Ishikawa (cell line): ENCODE measurements around the gene C1orf105.

Source experiments
- CEBPB ChIP-seq: IDR thresholded peaks from 2 replicates; pipeline ENCODE4 v1.6.1; 2012
- CREB1 ChIP-seq: IDR thresholded peaks from 2 replicates; pipeline ENCODE4 v1.6.1; 2012; ENCODE audit warnings: low read depth
- EGR1 ChIP-seq: IDR thresholded peaks from 2 replicates; pipeline ENCODE4 v1.6.1; 2012
- EP300 ChIP-seq: IDR thresholded peaks from 2 replicates; pipeline ENCODE4 v1.6.1; 2012; ENCODE audit warnings: borderline replicate concordance
- FOXM1 ChIP-seq: IDR thresholded peaks from 2 replicates; pipeline ENCODE4 v1.6.1; 2012; ENCODE audit warnings: low read depth, borderline replicate concordance
- NFIC ChIP-seq: IDR thresholded peaks from 2 replicates; pipeline ENCODE4 v1.6.1; 2012
- RAD21 ChIP-seq: IDR thresholded peaks from 2 replicates; pipeline ENCODE4 v1.6.1; 2012; ENCODE audit warnings: low read depth
- TAF1 ChIP-seq: IDR thresholded peaks from 2 replicates; pipeline ENCODE4 v1.6.1; 2012; ENCODE audit warnings: low read depth, mild to moderate bottlenecking
- TCF12 ChIP-seq: IDR thresholded peaks from 2 replicates; pipeline ENCODE4 v1.6.1; 2012; ENCODE audit warnings: low read depth
- TEAD4 ChIP-seq: IDR thresholded peaks from 2 replicates; pipeline ENCODE4 v1.6.1; 2012
- YY1 ChIP-seq: IDR thresholded peaks from 2 replicates; pipeline ENCODE4 v1.6.1; 2012; ENCODE audit warnings: low read depth
- ZBTB7A ChIP-seq: IDR thresholded peaks from 2 replicates; pipeline ENCODE4 v1.6.1; 2012; ENCODE audit warnings: low read depth
- TF ChIP-seq, protein P1 (sequence below): IDR thresholded peaks from 2 replicates; pipeline ENCODE4 v1.6.1; 2012; ENCODE audit warnings: low read depth, mild to moderate bottlenecking
- TF ChIP-seq, protein P2 (sequence below): IDR thresholded peaks from 2 replicates; pipeline ENCODE4 v1.6.1; 2012
- TF ChIP-seq, protein P3 (sequence below): IDR thresholded peaks from 2 replicates; pipeline ENCODE4 v1.6.1; 2012

Gene C1orf105

DNA sequence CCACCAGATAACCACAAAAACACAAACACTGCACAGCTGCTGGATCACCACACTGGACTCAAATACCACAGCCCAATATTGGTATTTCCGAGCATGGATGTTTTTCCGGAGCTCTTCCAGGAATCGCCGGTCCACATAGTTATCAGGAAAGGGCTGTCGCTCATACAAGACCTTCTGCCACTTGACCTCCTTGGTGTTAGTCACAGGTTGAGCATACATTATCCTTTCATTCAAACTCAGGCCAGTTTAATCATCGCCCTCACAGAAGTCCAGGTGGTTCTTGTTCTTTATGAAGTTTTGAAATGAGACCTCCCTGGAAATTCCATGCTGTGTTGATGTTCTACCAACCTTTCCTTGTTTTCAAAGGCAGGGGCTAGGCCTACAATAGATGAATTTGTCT is 21.9 kb downstream of the C1orf105 start:
- TF ChIP-seq ZBTB7A (no peak), TAF1 (no peak), EGR1 (no peak)
- TF ChIP-seq, protein P1, sequence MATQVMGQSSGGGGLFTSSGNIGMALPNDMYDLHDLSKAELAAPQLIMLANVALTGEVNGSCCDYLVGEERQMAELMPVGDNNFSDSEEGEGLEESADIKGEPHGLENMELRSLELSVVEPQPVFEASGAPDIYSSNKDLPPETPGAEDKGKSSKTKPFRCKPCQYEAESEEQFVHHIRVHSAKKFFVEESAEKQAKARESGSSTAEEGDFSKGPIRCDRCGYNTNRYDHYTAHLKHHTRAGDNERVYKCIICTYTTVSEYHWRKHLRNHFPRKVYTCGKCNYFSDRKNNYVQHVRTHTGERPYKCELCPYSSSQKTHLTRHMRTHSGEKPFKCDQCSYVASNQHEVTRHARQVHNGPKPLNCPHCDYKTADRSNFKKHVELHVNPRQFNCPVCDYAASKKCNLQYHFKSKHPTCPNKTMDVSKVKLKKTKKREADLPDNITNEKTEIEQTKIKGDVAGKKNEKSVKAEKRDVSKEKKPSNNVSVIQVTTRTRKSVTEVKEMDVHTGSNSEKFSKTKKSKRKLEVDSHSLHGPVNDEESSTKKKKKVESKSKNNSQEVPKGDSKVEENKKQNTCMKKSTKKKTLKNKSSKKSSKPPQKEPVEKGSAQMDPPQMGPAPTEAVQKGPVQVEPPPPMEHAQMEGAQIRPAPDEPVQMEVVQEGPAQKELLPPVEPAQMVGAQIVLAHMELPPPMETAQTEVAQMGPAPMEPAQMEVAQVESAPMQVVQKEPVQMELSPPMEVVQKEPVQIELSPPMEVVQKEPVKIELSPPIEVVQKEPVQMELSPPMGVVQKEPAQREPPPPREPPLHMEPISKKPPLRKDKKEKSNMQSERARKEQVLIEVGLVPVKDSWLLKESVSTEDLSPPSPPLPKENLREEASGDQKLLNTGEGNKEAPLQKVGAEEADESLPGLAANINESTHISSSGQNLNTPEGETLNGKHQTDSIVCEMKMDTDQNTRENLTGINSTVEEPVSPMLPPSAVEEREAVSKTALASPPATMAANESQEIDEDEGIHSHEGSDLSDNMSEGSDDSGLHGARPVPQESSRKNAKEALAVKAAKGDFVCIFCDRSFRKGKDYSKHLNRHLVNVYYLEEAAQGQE: no peak

DNA sequence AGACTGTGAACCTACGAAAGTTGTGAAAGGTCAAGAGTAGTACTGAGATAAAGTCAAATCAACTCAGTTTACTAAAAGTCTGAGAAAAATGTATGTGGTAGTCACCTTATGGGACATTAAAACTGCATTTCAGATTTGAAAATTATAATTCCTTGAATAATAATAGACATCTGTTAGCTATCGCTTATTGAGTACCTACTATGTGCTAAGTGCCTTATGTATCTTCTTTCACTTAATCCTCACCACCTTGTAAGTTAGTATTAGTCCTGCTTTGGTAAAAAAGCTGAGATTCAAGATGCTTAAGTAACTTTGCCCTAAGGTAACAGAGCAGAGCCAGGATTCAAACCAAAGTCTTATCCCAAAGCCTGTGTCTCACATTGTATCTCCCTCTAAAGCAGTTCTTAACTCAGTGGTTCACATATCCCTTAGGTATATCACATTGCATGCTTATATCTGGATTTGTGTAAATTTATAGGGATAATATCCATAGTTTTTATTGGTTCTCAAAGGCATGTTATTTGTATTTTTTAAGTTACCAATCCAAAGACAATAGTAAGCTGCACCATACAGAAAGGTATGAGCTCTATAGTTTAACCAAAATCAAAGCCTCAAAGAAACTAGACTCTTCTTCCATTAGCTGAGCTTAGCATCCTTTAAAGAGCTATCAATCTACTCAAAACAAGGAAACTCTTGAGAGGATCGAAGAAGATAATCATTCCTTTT is 22.5 kb downstream of the C1orf105 start:
- TF ChIP-seq TEAD4 (no peak), NFIC (no peak), EP300 (no peak), TCF12 (no peak), ZBTB7A (no peak), CEBPB (no peak), FOXM1 (no peak), TAF1 (no peak), CREB1 (no peak)
- TF ChIP-seq, protein P2, sequence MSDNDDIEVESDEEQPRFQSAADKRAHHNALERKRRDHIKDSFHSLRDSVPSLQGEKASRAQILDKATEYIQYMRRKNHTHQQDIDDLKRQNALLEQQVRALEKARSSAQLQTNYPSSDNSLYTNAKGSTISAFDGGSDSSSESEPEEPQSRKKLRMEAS: no peak

DNA sequence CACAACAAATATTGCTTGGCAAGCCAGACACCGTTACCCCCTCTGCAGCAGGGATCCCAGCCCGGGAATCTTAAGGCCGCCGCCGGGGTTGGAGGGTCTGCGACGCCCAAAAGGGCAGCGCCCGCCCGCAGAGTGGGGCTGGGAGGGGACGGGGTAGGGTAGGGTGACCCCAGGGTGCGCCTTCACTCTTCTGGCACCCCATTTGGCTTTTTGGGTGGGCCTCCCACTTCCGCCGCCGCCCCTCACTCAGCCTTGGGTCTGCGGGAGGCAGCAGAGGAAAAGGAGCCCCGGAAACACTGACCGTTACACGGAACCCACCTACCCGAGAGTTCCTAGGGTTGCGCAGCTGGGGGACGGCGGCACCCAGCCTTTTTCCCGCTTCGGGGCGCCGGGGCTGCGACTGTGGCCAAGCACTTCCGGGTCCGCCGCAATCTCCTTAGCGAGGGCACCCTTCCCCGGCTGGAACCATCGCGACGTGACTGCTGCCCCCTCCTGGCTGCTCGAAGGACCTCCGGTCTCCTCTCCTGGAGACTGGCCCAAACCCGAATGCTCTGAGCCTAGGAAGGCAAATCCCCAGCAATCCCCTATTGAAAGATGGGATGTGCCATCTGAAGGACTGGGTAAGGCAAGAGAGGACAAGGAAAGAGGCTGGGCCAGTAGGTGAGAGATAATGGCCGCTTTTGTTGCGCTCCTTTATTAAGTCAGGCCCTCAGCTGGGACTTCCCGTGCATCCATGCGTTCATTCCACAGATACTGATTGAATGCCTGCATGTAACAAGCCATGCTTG is 23.4 kb downstream of the C1orf105 start, which contains the start of gene PIGC:
TSS of gene PIGC (minus strand) at position 404 of the 788 bp plus-strand sequence. CDS start 1,447 bp downstream, outside the sequence.
- TF ChIP-seq ZBTB7A (no peak), YY1 (peak; percentile 63), TAF1 (peak; percentile 83), FOXM1 (0 out of 2 replicates have a peak, but pooled peaks have one; percentile 29), RAD21 (peak; percentile 81), EP300 (peak; percentile 24; the same call in 1 of the 2 replicates), TCF12 (0 out of 2 replicates have a peak, but pooled peaks have one; percentile 48), CEBPB (0 out of 2 replicates have a peak, but pooled peaks have one; percentile 26), NFIC (no peak), EGR1 (no peak), TEAD4 (0 out of 2 replicates have a peak, but pooled peaks have one; percentile 19), CREB1 (no peak)
- TF ChIP-seq, protein P2: peak; percentile 76
- TF ChIP-seq, protein P3, sequence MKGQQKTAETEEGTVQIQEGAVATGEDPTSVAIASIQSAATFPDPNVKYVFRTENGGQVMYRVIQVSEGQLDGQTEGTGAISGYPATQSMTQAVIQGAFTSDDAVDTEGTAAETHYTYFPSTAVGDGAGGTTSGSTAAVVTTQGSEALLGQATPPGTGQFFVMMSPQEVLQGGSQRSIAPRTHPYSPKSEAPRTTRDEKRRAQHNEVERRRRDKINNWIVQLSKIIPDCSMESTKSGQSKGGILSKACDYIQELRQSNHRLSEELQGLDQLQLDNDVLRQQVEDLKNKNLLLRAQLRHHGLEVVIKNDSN: no peak
- TF ChIP-seq, protein P1: no peak

DNA sequence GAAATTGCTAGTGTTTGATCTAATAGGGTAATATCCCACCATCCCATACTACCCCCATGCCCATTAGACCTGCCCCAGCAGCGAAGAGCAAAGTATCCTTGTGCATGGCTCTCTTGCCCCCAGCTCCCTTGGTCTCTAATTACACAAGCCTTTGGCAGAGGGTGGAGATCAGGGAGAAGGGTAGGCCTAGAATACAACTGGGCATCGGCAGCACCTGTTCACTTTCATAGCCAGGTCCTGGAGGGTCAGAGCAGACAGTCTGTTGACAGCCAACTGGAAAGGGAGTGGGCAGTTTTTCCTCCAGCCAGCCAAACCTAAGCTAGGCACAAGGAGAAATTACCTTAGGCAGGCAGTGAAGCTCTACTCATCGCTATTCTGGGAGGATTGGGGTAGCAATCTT is 26.1 kb downstream of the C1orf105 start:
- TF ChIP-seq, protein P3: no peak
- no peak for TF ChIP-seq YY1
- TF ChIP-seq TEAD4: no peak
- TF ChIP-seq, protein P2: no peak
- no peak for TF ChIP-seq CREB1
- no peak for TF ChIP-seq TAF1
- no peak for TF ChIP-seq CEBPB
- no peak for TF ChIP-seq TCF12
- TF ChIP-seq, protein P1: no peak
- TF ChIP-seq FOXM1: no peak
- no peak for TF ChIP-seq RAD21
- TF ChIP-seq NFIC: no peak
